Ureter (tissue), 1 donor: ENCODE data around the gene RPS29. TPM values are rescaled to one million over a fixed set of nuclear protein-coding genes. Genes with fewer than 3 reads are reported as not detected.
"Not testable (repeated sequence)": the region's sequence is repeated elsewhere in the genome, so short reads cannot be mapped to it uniquely, and the experiment has no call there.

ENCODE experiments used
- DNase-seq: peaks from one replicate; pipeline ENCODE4 v3.0.0-alpha.2; 2020; ENCODE audit warnings: low spot score
- total RNA-seq: library from RNA; stranded (reverse); gene quantifications from one replicate; pipeline ENCODE4 v1.2.4, GENCODE V29; 2023
- donor health status: DM: yes; HTN: yes; CAD: no.

Gene RPS29
- 993 TPM for total RNA-seq

GRCh38 chr14:49585803-49586672 is at the start of gene RPS29:
Gene RPS29, minus strand, starts transcription at chr14:49586380. Its CDS starts 34 bp downstream, at chr14:49586346.
- peak; percentile 99 for DNase-seq

- peak; percentile 61 for DNase-seq
Observed at GRCh38 chr14:49634547-49635334, 48.6 kb upstream of the RPS29 start, which contains the start of gene DNAAF2. Gene DNAAF2, minus strand, starts transcription at chr14:49635244. Its CDS starts 95 bp downstream, at chr14:49635149.

- DNase-seq: peak; percentile 95
Observed at GRCh38 chr14:49633640-49634546, 47.7 kb upstream of the RPS29 start.

- no peak for DNase-seq
Observed at GRCh38 chr14:49623941-49624839, 38.0 kb upstream of the RPS29 start.

- DNase-seq: no peak
Observed at GRCh38 chr14:49623387-49623786, 37.2 kb upstream of the RPS29 start.

- DNase-seq: no peak
Observed at GRCh38 chr14:49622022-49622607, 35.9 kb upstream of the RPS29 start.

GRCh38 chr14:49621114-49621881 is 35.1 kb upstream of the RPS29 start:
- peak; percentile 76 for DNase-seq

- DNase-seq: peak; percentile 99
Observed at GRCh38 chr14:49620182-49621113, 34.3 kb upstream of the RPS29 start, which contains the start of the genes MGAT2 and RPL36AL. Gene MGAT2, plus strand, starts transcription at chr14:49620799. Its CDS starts 470 bp downstream, at chr14:49621269. Gene RPL36AL, minus strand, starts transcription at chr14:49620626. Its CDS starts 1,522 bp downstream, at chr14:49619104.

- no peak for DNase-seq
Observed at GRCh38 chr14:49619730-49620129, 33.5 kb upstream of the RPS29 start.

- DNase-seq: not testable (repeated sequence)
Observed at GRCh38 chr14:49619273-49619672, 33.1 kb upstream of the RPS29 start.

GRCh38 chr14:49617852-49618519 is 31.8 kb upstream of the RPS29 start:
- DNase-seq: no peak

GRCh38 chr14:49615776-49616175 is 29.6 kb upstream of the RPS29 start:
- no peak for DNase-seq

- DNase-seq: no peak
Observed at GRCh38 chr14:49614196-49614595, 28.0 kb upstream of the RPS29 start.

GRCh38 chr14:49612671-49613070 is 26.5 kb upstream of the RPS29 start:
- no peak for DNase-seq

GRCh38 chr14:49612251-49612650 is 26.1 kb upstream of the RPS29 start:
- DNase-seq: no peak

GRCh38 chr14:49607583-49607982 is 21.4 kb upstream of the RPS29 start:
- no peak for DNase-seq
